HG03103 (cell line): ENCODE data around the gene CASK.
"Not testable (repeated sequence)": the region's sequence is repeated elsewhere in the genome, so short reads cannot be mapped to it uniquely, and the experiment has no call there.

ENCODE experiments used
- ATAC-seq: cut with Tn5 transposase; IDR thresholded peaks from one replicate; pipeline ENCODE4 v1.9.1; 2021; ENCODE audit warnings: low read depth; ENCODE audit not compliant: unreplicated experiment

Gene CASK

DNA sequence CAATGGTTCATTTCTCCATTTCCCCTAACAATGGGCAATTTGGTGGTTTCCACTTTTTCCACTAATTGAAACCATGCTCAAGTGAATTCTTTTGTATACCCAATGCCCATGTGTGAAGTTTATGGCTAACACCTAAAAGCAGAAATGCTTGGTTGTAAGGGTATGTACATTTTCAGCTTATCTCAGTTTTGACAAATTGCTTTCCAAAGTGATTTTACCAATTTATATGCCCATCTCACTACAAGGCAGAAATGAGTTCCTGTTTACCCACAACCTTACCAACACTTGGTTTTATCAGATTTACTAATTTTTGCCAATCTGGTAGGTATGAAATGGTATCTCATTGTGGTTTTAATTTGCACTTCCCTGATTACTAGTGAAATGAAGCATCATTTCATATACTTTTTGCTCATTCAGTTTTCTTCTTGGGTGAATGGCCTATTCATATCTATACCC, 219.8 kb downstream of the CASK start:
- no peak for ATAC-seq

DNA sequence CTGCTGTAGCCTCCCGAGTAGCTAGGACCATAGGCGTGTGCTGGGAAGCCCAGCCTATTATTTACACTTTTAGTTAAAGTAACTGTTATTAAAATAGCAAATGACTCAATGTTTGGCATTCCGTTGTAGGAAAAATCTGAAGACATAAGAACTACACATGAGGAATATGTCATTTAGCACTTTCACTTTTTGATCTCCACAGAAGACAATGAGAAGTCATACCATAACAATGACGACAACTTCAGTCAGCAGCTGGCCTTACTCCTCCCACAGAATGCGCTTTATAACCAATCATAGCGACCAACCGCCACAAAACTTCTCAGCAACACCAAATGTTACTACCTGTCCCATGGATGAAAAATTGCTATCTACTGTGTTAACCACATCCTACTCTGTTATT, 227.9 kb downstream of the CASK start:
- no peak for ATAC-seq

DNA sequence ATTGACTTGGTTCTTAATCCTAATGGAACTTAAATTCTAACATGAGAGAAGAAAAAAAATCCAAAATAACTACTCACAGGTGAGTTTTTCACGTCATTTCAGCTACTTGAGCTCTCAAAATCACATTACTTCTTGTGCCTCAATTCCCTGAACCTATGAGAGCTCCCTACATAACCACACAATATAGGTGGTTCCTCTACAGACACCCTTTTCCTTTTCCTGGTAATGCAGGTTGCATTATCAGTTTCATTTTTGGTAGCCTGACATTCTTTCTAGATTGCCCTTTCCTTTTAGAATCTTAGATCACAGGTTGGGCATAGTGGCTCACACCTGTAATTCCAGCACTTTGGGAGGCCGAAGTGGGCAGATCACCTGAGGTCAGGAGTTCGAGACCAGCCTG, 230.3 kb downstream of the CASK start:
- ATAC-seq = no peak

DNA sequence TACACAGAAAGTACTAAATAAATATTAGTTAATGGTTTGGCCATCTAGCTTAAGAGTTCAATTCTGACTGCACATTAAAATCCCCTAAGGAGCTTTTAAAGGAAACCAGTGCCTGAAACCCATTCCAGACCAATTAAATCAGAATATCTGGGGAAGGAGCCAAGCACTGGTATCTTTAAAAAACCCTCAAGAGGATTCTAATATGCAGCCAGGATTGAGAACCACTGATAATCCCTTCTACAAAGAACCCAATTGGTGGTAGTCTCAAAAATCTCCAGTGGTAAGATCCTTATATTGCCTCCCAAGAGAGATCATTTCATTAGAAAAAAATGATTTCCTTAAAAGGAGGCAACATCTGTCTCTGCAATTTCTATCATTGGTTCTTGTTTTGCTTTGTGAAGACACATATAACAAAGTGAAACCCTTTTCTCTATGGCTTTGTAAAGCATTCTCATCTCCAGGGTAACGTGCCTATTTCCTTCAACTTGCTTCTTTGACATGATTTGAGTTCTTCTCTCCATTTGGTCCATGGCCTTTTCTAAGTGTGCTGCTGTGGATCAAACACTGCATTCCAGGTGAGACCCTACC, 231.1 kb downstream of the CASK start:
- ATAC-seq = no peak

DNA sequence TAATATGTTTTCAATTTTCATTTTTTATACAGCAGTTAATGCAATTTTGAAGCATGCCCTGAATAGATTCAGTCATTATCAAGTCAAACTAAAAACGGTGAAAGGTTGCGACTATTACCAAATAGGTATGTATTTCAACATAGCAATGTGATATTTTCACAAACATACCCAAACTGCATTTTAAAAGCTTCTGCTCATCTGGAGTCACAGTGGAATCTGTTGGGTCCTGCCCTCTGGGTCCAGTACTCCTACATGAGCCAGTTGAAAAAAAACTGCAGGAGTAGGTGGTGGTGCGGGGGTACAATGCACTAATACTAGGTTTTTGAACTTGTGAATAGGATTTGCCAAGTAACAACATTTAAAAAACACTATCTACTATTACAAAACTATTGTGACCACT, 233.6 kb downstream of the CASK start:
- ATAC-seq = no peak

DNA sequence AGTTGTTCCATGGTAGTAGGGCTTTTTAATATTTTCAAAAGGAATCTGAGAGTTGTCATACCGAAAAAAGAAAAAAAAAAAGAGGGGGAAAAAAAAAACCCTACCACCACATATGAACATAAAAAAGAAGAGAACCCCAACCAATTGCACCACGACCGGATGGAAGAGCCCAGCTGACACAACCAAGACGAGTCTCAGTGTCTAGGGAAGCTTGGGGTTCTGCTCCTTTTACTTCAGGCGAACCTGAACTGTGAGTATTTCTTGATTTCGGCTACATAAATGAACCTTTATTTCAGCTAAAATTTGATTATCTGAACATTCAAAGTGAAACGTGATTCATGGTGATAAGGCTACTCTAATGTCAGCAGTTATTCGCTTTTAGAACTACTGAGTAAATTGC, 234.5 kb downstream of the CASK start, which contains the start of gene GPR34:
Gene GPR34 (plus strand): TSS at position 139 of the 400 bp plus-strand sequence. CDS start 6,661 bp downstream, outside the sequence.
- ATAC-seq = no peak

DNA sequence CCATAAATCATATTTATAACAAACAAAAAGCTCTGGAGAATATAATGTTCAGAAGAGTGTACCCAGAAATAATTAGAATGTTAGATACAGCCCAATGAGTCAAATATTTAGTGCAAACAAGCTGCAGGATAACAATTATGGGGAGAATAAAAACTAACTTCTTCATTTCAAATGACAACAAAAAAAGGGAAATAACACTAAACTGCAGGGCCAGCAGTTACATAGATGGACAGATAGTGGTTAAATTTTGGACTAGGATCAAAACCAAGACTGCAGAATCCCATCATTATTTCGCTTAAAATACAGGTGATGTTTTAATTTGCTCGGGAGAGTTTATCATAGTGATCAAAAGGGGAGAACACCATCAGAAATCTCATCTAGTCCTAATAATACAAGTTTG, 235.2 kb downstream of the CASK start:
- no peak for ATAC-seq

GRCh38 chrX:41686788-41687187, 236.6 kb downstream of the CASK start:
- ATAC-seq = no peak

- no peak for ATAC-seq
Measured at GRCh38 chrX:41684940-41685339, 238.4 kb downstream of the CASK start.

- no peak for ATAC-seq
Measured at GRCh38 chrX:41684138-41684537, 239.2 kb downstream of the CASK start.

GRCh38 chrX:41677183-41678060, 245.9 kb downstream of the CASK start:
- no peak for ATAC-seq

DNA sequence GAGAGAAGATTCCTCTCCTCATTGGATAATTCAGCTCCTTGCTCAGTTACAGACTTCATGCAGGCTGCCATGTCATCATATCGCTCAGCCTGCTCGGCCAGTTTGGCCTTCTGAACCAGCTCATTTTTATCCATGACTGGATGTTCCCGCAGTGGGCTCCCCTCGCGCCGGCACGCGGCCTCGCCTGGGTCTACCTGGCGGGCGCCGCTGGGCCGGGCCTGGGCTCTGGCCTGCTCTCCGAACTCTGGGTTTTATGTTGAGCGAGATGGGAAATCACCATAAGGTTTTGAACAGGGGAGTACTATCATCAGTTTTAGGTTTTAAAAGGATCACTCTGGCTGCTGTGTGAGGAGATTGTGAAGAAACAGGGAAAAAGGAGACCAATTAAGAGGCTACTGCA, 247.0 kb downstream of the CASK start:
- ATAC-seq = not testable (repeated sequence)

DNA sequence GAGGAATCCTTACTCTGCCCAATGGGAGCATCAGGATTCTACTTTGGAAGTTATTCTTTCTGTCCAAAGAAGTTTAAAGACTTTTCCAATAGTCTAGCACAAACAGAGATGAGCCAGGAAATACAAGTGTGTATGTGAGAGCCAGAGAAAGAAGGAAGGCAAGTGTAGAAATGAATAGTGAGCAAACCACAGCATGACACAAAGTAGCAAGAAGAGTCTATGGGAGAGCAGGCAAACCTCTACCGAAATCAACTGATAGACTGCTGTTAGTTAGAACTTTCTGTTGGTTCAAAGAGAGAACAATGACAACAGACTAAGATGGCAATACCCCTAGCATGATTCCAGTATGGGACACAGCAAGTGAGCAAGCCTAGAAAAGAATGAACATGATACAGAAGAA, 250.7 kb downstream of the CASK start:
- no peak for ATAC-seq

- ATAC-seq = no peak
Measured at GRCh38 chrX:41671082-41671481, 252.3 kb downstream of the CASK start.

GRCh38 chrX:41670112-41670511, 253.2 kb downstream of the CASK start:
- ATAC-seq = no peak

- no peak for ATAC-seq
Measured at GRCh38 chrX:41667631-41668030, 255.7 kb downstream of the CASK start.

DNA sequence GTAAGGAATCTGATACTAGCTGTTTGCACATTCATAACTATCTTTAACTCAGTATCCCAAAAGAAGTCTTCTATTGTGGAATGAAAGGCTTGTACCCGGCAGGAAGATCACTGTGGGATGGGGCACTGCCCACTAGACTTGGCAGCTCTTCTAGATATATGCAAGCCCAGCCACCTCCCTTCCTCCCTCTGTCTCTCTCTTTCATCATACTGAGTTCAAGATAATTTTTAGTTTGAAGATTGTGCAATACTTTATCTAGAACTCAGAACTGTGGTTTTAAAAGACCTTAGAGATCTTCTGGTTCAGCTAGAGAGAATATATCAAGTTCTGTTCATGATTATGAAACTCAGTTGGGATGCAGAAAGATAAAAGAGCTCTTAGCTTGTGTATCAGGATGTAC, 257.1 kb downstream of the CASK start:
- no peak for ATAC-seq

GRCh38 chrX:41665686-41666085, 257.7 kb downstream of the CASK start:
- ATAC-seq = no peak

DNA sequence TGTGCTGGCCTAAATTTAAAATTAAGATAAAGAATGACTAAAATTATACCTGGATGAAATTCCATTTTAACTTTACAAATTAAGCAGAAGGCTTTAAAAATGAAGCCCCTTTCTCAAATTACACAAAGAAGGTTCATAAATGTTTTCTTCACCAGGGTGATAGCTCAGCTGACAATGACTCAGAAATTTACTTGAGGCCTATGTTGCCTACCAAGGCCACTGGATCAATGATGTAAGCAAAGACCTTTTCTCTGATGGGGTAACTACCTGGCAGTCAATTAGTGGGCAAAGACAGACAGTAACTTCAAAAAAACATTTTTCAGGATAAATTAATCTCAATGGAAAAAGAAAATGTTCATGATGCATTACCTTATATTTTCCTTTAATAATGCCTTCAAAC, 258.4 kb downstream of the CASK start:
- no peak for ATAC-seq

GRCh38 chrX:41664375-41664901, 258.9 kb downstream of the CASK start:
- ATAC-seq = no peak

- ATAC-seq = no peak
Measured at GRCh38 chrX:41661366-41662095, 261.8 kb downstream of the CASK start.
